ENCODE results near the gene GSTM3. TPM values are rescaled to one million over a fixed set of nuclear protein-coding genes. Genes with fewer than 3 reads are reported as not detected.
A peak's percentile ranks its signal among the peaks of the same experiment; 100 is the strongest.

The GSTM3 gene
- total RNA-seq = 10 to 100 TPM; 16.3 to 72.6 (median 32.4) TPM

- peak within 1 kb of the TSS; percentile 58 to 71 (median 68) for H3K27ac ChIP-seq
- H3K9me3 ChIP-seq = no peaks in the 10 kb centered on the region
- no peak for DNase-seq
- no peaks in the 10 kb centered on the region for H3K4me1 ChIP-seq
- TF ChIP-seq CTCF (IDR thresholded peaks at IDR 0.05) (no peak), POLR2A (IDR thresholded peaks at IDR 0.05) (no peak)
- H3K36me3 ChIP-seq = peaks cover 0 to 8% (median 0%) of the 10 kb centered on the region in 3 donors
- H3K27me3 ChIP-seq = no peaks in the 10 kb centered on the region
- H3K4me3 ChIP-seq = peak within 1 kb of the TSS; percentile 54 to 68 (median 58)
Measured at GRCh38 chr1:109740615-109741373, at the start of gene GSTM3. Gene GSTM3, minus strand, starts transcription at chr1:109741038. Its CDS starts 751 bp downstream, at chr1:109740287.

- Histone ChIP-seq H3K27me3 (no peaks in the 10 kb centered on the region), H3K9me3 (no peaks in the 10 kb centered on the region), H3K27ac (peak overlapping the region in 3 of 4 donors; percentile 51 to 55 (median 55)), H3K36me3 (no peaks in the 10 kb centered on the region), H3K4me3 (no peak overlapping the region), H3K4me1 (peaks cover 9 to 84% (median 14%) of the 10 kb centered on the region in 4 donors)
- TF ChIP-seq POLR2A (IDR thresholded peaks at IDR 0.05) (no peak), CTCF (IDR thresholded peaks at IDR 0.05) (no peak)
- DNase-seq = no peak
Measured at GRCh38 chr1:109790329-109790728, 49.5 kb upstream of the GSTM3 start.

- no peak for TF ChIP-seq CTCF (IDR thresholded peaks at IDR 0.05)
- TF ChIP-seq POLR2A (IDR thresholded peaks at IDR 0.05) = no peak
- H3K27ac ChIP-seq = no peak overlapping the region
- H3K4me3 ChIP-seq = no peak overlapping the region
- DNase-seq = peak in 1 of 3 donors; percentile 44
- H3K4me1 ChIP-seq = peaks cover 9 to 78% (median 14%) of the 10 kb centered on the region in 4 donors
- no peaks in the 10 kb centered on the region for H3K9me3 ChIP-seq
- no peaks in the 10 kb centered on the region for H3K36me3 ChIP-seq
- H3K27me3 ChIP-seq = no peaks in the 10 kb centered on the region
Measured at GRCh38 chr1:109789551-109790180, 48.8 kb upstream of the GSTM3 start.

GRCh38 chr1:109788695-109789521, 48.1 kb upstream of the GSTM3 start:
- Histone ChIP-seq H3K27me3 (no peaks in the 10 kb centered on the region), H3K9me3 (no peaks in the 10 kb centered on the region), H3K4me3 (no peak overlapping the region), H3K4me1 (peaks cover 4 to 71% (median 11%) of the 10 kb centered on the region in 4 donors), H3K36me3 (no peaks in the 10 kb centered on the region), H3K27ac (no peak overlapping the region)
- peak in 3 of 6 experiments; percentile 31 to 36 (median 32) for TF ChIP-seq CTCF (IDR thresholded peaks at IDR 0.05)
- TF ChIP-seq POLR2A (IDR thresholded peaks at IDR 0.05) = no peak
- peak in 2 of 3 donors; percentile 45 to 50 for DNase-seq

GRCh38 chr1:109787845-109788601, 47.2 kb upstream of the GSTM3 start:
- Histone ChIP-seq H3K9me3 (no peaks in the 10 kb centered on the region), H3K36me3 (no peaks in the 10 kb centered on the region), H3K27me3 (no peaks in the 10 kb centered on the region), H3K4me3 (no peak overlapping the region), H3K4me1 (peaks cover under 1 to 69% (median 10%) of the 10 kb centered on the region in 4 donors), H3K27ac (peak overlapping the region in 1 of 4 donors; percentile 81)
- peak in 2 of 3 donors; percentile 47 to 58 for DNase-seq
- TF ChIP-seq CTCF (IDR thresholded peaks at IDR 0.05) (no peak), POLR2A (IDR thresholded peaks at IDR 0.05) (no peak)
